ENCODE measurements around the gene PIK3CA. TPM values are rescaled to one million over a fixed set of nuclear protein-coding genes. Genes with fewer than 3 reads are reported as not detected.

PIK3CA gene
- 3.3 to 7.7 TPM (median 6.2 TPM) in 5 replicates for total RNA-seq (2022; extraction: Qiagen RNA extraction; ENCODE audit: low read depth)

GRCh38 chr3:179147873-179148615, at the start of gene PIK3CA:
Gene PIK3CA, plus strand, starts transcription at chr3:179148357. Its CDS starts 50,469 bp downstream, at chr3:179198826.

GRCh38 chr3:179250803-179251476, 102.8 kb downstream of the PIK3CA start, which contains the start of gene KCNMB3:
Gene KCNMB3, minus strand, starts transcription at chr3:179251114. Its CDS starts 124 bp downstream, at chr3:179250990.

Other genes starting within 250 kb of the PIK3CA start
- gene ZMAT3, start 76.5 kb upstream of the PIK3CA start, total RNA-seq (2022; extraction: Qiagen RNA extraction; ENCODE audit: low read depth), result 2.7 to 6.7 TPM (median 6.3 TPM) in 5 replicates
- 1.1 to 1.5 TPM (median 1.3 TPM) in 5 replicates for gene KCNMB3, start 102.8 kb downstream of the PIK3CA start, total RNA-seq (2022; extraction: Qiagen RNA extraction; ENCODE audit: low read depth)
- gene ZNF639, start 174.7 kb downstream of the PIK3CA start, total RNA-seq (2022; extraction: Qiagen RNA extraction; ENCODE audit: low read depth), result 13.1 to 24.9 TPM (median 22.4 TPM) in 5 replicates
- 12.4 to 21.0 TPM (median 19.5 TPM) in 5 replicates for gene MFN1, start 199.4 kb downstream of the PIK3CA start, total RNA-seq (2022; extraction: Qiagen RNA extraction; ENCODE audit: low read depth)

All from A549 treated with RU486 at 1 μM for 4 hours (cell line).